Astrocyte (in vitro differentiated cells and primary cell): ENCODE measurements around the gene EPN2. TPM values are rescaled to one million over a fixed set of nuclear protein-coding genes. Genes with fewer than 3 reads are reported as not detected.

Source experiments
- DNase-seq: peaks from one replicate; pipeline ENCODE4 v3.0.0-alpha.2; 2010; ENCODE audit warnings: low read depth
- FAIRE-seq: peaks from 2 replicates; lab custom pipeline; 2011; peaks lifted over from hg19 to GRCh38; lab: Jason Lieb, UNC
- H2AFZ ChIP-seq: 2 replicates; pipeline ENCODE4 v1.6.0; 2012; ENCODE audit warnings: low read depth, low read length, inconsistent platforms
- H3K27ac ChIP-seq: 2 replicates; pipeline ENCODE4 v1.5.1; 2011; ENCODE audit warnings: low read depth, low read length, inconsistent platforms
- H3K27me3 ChIP-seq: 2 replicates; pipeline ENCODE4 v1.6.0; 2011; ENCODE audit warnings: low read length, inconsistent platforms; ENCODE audit not compliant: insufficient read depth
- H3K36me3 ChIP-seq: 2 replicates; pipeline ENCODE4 v1.5.1; 2011; ENCODE audit warnings: low read length, inconsistent platforms; ENCODE audit not compliant: insufficient read depth
- H3K4me1 ChIP-seq: 2 replicates; pipeline ENCODE4 v1.5.1; 2011; ENCODE audit warnings: low read length, inconsistent platforms; ENCODE audit not compliant: insufficient read depth
- H3K4me2 ChIP-seq: 2 replicates; pipeline ENCODE4 v1.6.0; 2012; ENCODE audit warnings: low read length, inconsistent platforms
- H3K4me3 ChIP-seq: 2 replicates; pipeline ENCODE4 v1.5.1; 2011; ENCODE audit warnings: low read depth, mild to moderate bottlenecking, low read length, inconsistent platforms; ENCODE audit not compliant: insufficient read depth
- H3K79me2 ChIP-seq: 2 replicates; pipeline ENCODE4 v1.6.0; 2012; ENCODE audit warnings: mild to moderate bottlenecking, low read length, inconsistent platforms; ENCODE audit not compliant: insufficient read depth
- H3K9ac ChIP-seq: 2 replicates; pipeline ENCODE4 v1.6.0; 2012; ENCODE audit warnings: mild to moderate bottlenecking, low read length, inconsistent platforms
- H3K9me3 ChIP-seq: 2 replicates; pipeline ENCODE4 v1.5.1; 2012; ENCODE audit warnings: low read depth, mild to moderate bottlenecking, low read length, inconsistent platforms; ENCODE audit not compliant: insufficient read depth
- H4K20me1 ChIP-seq: 2 replicates; pipeline ENCODE4 v1.6.0; 2012; ENCODE audit warnings: low read length, inconsistent platforms; ENCODE audit not compliant: insufficient read depth
- H3K27ac Mint-ChIP-seq: one replicate; pipeline ENCODE4 v1.8.0; 2021; ENCODE audit warnings: mild to moderate bottlenecking, mixed read lengths; ENCODE audit not compliant: unreplicated experiment
- H3K27me3 Mint-ChIP-seq: one replicate; pipeline ENCODE4 v1.8.0; 2021; ENCODE audit warnings: low read depth, mixed read lengths; ENCODE audit not compliant: unreplicated experiment
- H3K36me3 Mint-ChIP-seq: one replicate; pipeline ENCODE4 v1.8.0; 2021; ENCODE audit warnings: low read depth, mixed read lengths; ENCODE audit not compliant: unreplicated experiment
- H3K4me1 Mint-ChIP-seq: one replicate; pipeline ENCODE4 v1.8.0; 2021; ENCODE audit warnings: low read depth, mixed read lengths; ENCODE audit not compliant: unreplicated experiment
- H3K4me3 Mint-ChIP-seq: one replicate; pipeline ENCODE4 v1.8.0; 2021; ENCODE audit warnings: mild to moderate bottlenecking, moderate library complexity, mixed read lengths; ENCODE audit not compliant: unreplicated experiment
- H3K9me3 Mint-ChIP-seq: one replicate; pipeline ENCODE4 v1.8.0; 2021; ENCODE audit warnings: mild to moderate bottlenecking, mixed read lengths; ENCODE audit not compliant: unreplicated experiment
- EZH2 ChIP-seq: IDR thresholded peaks from 2 replicates; pipeline ENCODE4 v1.6.1; 2012; ENCODE audit warnings: mild to moderate bottlenecking, low read length, inconsistent platforms; ENCODE audit not compliant: insufficient read depth
- total RNA-seq: library from RNA; stranded (reverse); gene quantifications from 2 replicates; pipeline ENCODE4 v1.2.1, GENCODE V29; 2021
- TF ChIP-seq, protein P1 (sequence below): IDR thresholded peaks from 2 replicates; pipeline ENCODE4 v1.5.1; 2011; ENCODE audit warnings: low read depth, mild to moderate bottlenecking, inconsistent platforms, low read length, moderate library complexity; ENCODE audit not compliant: insufficient read depth

Gene EPN2
- total RNA-seq, 1 donor from 2014 or later, result 48.7 TPM

DNA sequence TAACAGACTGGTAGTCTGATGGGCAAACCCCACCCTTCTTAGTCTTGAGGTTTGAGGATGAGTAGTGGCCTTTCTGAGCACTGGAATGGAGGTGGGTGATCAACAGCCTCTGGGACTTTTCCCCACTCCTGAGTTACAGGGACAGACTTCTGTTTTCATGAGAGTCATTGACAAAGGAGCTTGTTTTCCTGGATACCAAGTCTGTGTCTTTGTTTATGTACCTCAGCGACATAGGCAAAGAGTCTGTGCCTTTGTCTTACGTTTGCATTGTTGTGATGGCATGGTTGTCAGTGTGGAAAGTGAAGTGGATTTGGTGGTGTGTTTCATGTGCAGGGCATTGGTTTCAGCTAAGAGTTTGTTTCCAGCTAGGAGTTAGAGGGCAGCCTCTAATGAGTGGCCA is 17.5 kb downstream of the EPN2 start:
- Histone ChIP-seq H3K4me3 (no peak overlapping the region), H3K27me3 (no peaks in the 10 kb centered on the region), H3K36me3 (no peaks in the 10 kb centered on the region), H3K9ac (no peak overlapping the region), H3K4me2 (no peak overlapping the region), H3K27ac (no peak overlapping the region), H2AFZ (no peak overlapping the region), H3K9me3 (no peaks in the 10 kb centered on the region), H3K4me1 (peaks cover 11% of the 10 kb centered on the region), H4K20me1 (peaks cover 84% of the 10 kb centered on the region), H3K79me2 (peaks cover 91% of the 10 kb centered on the region)
- Mint-ChIP-seq H3K4me3 (no peak overlapping the region), H3K27ac (no peak overlapping the region), H3K9me3 (no peaks in the 10 kb centered on the region), H3K27me3 (no peaks in the 10 kb centered on the region), H3K36me3 (peaks cover 2% of the 10 kb centered on the region), H3K4me1 (peaks cover 6% of the 10 kb centered on the region)
- no peak for FAIRE-seq
- DNase-seq, result no peak
- TF ChIP-seq EZH2, result no peak
- TF ChIP-seq, protein P1, sequence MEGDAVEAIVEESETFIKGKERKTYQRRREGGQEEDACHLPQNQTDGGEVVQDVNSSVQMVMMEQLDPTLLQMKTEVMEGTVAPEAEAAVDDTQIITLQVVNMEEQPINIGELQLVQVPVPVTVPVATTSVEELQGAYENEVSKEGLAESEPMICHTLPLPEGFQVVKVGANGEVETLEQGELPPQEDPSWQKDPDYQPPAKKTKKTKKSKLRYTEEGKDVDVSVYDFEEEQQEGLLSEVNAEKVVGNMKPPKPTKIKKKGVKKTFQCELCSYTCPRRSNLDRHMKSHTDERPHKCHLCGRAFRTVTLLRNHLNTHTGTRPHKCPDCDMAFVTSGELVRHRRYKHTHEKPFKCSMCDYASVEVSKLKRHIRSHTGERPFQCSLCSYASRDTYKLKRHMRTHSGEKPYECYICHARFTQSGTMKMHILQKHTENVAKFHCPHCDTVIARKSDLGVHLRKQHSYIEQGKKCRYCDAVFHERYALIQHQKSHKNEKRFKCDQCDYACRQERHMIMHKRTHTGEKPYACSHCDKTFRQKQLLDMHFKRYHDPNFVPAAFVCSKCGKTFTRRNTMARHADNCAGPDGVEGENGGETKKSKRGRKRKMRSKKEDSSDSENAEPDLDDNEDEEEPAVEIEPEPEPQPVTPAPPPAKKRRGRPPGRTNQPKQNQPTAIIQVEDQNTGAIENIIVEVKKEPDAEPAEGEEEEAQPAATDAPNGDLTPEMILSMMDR, result no peak

DNA sequence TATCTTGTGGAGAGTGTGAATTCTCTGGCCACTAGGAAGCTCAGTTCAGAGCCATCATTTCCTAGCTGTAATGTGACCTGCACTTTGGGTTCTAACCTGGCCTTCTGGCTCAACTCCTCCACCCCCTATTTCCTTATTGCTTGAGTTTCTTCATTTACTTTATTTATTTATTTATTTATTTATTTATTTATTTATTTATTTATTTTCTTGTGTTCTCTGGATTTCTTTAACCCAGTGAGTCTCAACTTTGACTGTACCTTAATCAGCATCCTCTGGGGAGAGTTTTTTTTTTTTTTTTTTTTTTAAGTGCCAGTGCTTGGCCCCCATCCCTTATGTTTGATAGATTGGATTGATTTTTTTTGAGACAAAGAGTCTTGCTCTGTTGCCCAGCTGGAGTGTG is 18.1 kb downstream of the EPN2 start:
- TF ChIP-seq, protein P1, result no peak
- TF ChIP-seq EZH2, result no peak
- Histone ChIP-seq H3K36me3 (no peaks in the 10 kb centered on the region), H4K20me1 (peaks cover 84% of the 10 kb centered on the region), H3K4me1 (peaks cover 5% of the 10 kb centered on the region), H3K79me2 (peaks cover 91% of the 10 kb centered on the region), H3K9me3 (no peaks in the 10 kb centered on the region), H3K4me2 (no peak overlapping the region), H3K9ac (no peak overlapping the region), H2AFZ (no peak overlapping the region), H3K27me3 (no peaks in the 10 kb centered on the region), H3K4me3 (no peak overlapping the region), H3K27ac (no peak overlapping the region)
- Mint-ChIP-seq H3K4me1 (peaks cover 2% of the 10 kb centered on the region), H3K36me3 (peaks cover 2% of the 10 kb centered on the region), H3K27ac (no peak overlapping the region), H3K9me3 (no peaks in the 10 kb centered on the region), H3K4me3 (no peak overlapping the region), H3K27me3 (no peaks in the 10 kb centered on the region)
- FAIRE-seq (no peak), DNase-seq (no peak)

DNA sequence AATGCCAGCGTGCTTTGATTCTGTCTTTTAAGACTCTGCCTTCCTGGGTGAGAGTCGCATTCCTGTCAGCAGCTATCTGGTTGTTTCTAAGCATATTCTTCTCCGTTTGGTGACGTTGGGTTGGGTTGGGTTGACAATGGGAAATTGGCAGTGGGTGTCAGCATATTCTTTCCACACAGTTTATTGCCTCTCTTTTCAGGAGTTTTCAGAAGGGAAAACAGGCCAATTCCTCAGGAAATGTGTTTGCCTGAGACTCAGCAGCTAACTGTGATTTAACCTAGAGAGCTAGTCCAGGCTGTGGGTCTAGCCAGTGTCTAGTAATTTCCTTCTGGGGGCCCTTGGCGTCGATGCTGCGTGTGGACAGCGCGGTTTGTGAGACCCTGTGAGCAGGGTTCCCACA is 21.2 kb downstream of the EPN2 start:
- peaks cover 6% of the 10 kb centered on the region for H3K4me1 ChIP-seq
- no peak overlapping the region for H2AFZ ChIP-seq
- H3K79me2 ChIP-seq, result peaks cover 83% of the 10 kb centered on the region
- no peak overlapping the region for H3K9ac ChIP-seq
- H3K36me3 Mint-ChIP-seq, result peaks cover 6% of the 10 kb centered on the region
- no peaks in the 10 kb centered on the region for H3K36me3 ChIP-seq
- no peak overlapping the region for H3K27ac Mint-ChIP-seq
- H4K20me1 ChIP-seq, result peaks cover 86% of the 10 kb centered on the region
- no peaks in the 10 kb centered on the region for H3K9me3 ChIP-seq
- H3K27me3 Mint-ChIP-seq, result no peaks in the 10 kb centered on the region
- H3K27ac ChIP-seq, result no peak overlapping the region
- FAIRE-seq (no peak), DNase-seq (no peak)
- H3K4me3 ChIP-seq, result no peak overlapping the region
- H3K4me2 ChIP-seq, result no peak overlapping the region
- no peak overlapping the region for H3K4me3 Mint-ChIP-seq
- H3K9me3 Mint-ChIP-seq, result no peaks in the 10 kb centered on the region
- H3K27me3 ChIP-seq, result no peaks in the 10 kb centered on the region
- peaks cover 12% of the 10 kb centered on the region for H3K4me1 Mint-ChIP-seq
- no peak for TF ChIP-seq EZH2
- TF ChIP-seq, protein P1, result no peak
